ENCODE measurements around the gene SSR3. TPM values are rescaled to one million over a fixed set of nuclear protein-coding genes. Genes with fewer than 3 reads are reported as not detected.

SSR3 gene
- total and polyA plus RNA-seq, 2 of the 8 experiments (the other 6 are each of a cell fraction or from before 2014, with no cell fraction given) = 92.7 to 208 TPM

- TF ChIP-seq CHD7 (IDR thresholded peaks at IDR 0.05; ENCODE audit: insufficient replicate concordance, low read length) (no peak), ZNF274 (IDR thresholded peaks at IDR 0.05; ENCODE audit: borderline replicate concordance, extremely low read depth, low read length) (no peak), RAD21 (IDR thresholded peaks at IDR 0.05 in 1 of 2, conservative IDR thresholded peaks at IDR 0.05 in 1 of 2; ENCODE audit: low read depth in 2 of 2, low read length in 2 of 2) (no peak), EGR1 (IDR thresholded peaks at IDR 0.05; ENCODE audit: borderline replicate concordance, low read depth, low read length) (no peak), HDAC6 (IDR thresholded peaks at IDR 0.05; ENCODE audit: low read depth, low read length) (no peak), GTF2F1 (IDR thresholded peaks at IDR 0.05; ENCODE audit: borderline replicate concordance, low read depth, low read length) (no peak), EP300 (IDR thresholded peaks at IDR 0.05; ENCODE audit: borderline replicate concordance in 1 of 2, low read depth in 2 of 2, low read length in 2 of 2) (no peak), NRF1 (IDR thresholded peaks at IDR 0.05; ENCODE audit: low read depth, low read length) (no peak), JUND (IDR thresholded peaks at IDR 0.05; ENCODE audit: low read length) (no peak), JUN (IDR thresholded peaks at IDR 0.05; ENCODE audit: low read depth, low read length) (no peak), RNF2 (IDR thresholded peaks at IDR 0.05; ENCODE audit: borderline replicate concordance, low read depth, low read length, missing control alignments, poor library complexity, severe bottlenecking) (no peak)
Measured at GRCh38 chr3:156530980-156531379, 23.9 kb downstream of the SSR3 start (continued).
